H9 (cell line): ENCODE measurements around the gene SMARCA1. TPM values are rescaled to one million over a fixed set of nuclear protein-coding genes. Genes with fewer than 3 reads are reported as not detected.

Experiments
- DNase-seq: peaks from one replicate; pipeline ENCODE4 v3.0.0-alpha.2; 2017
- H2AFZ ChIP-seq: one replicate; pipeline ENCODE4 v1.6.1; 2013; ENCODE audit warnings: mild to moderate bottlenecking, low read length, control low read depth, moderate library complexity
- H2AK5ac ChIP-seq: 2 replicates; pipeline ENCODE4 v1.6.1; 2013; ENCODE audit warnings: low read length, control low read depth, mixed read lengths; ENCODE audit not compliant: insufficient read length
- H2BK120ac ChIP-seq: one replicate; pipeline ENCODE4 v1.6.1; 2013; ENCODE audit warnings: low read depth, mild to moderate bottlenecking, low read length, control low read depth, inconsistent platforms; ENCODE audit not compliant: poor library complexity, severe bottlenecking
- H2BK12ac ChIP-seq: 2 replicates; pipeline ENCODE4 v1.6.1; 2013; ENCODE audit warnings: low read length, control low read depth, mixed read lengths, low read depth; ENCODE audit not compliant: insufficient read length
- H2BK15ac ChIP-seq: 2 replicates; pipeline ENCODE4 v1.6.1; 2013; ENCODE audit warnings: low read depth, low read length, control low read depth
- H2BK20ac ChIP-seq: one replicate; pipeline ENCODE4 v1.6.1; 2013; ENCODE audit warnings: low read depth, mild to moderate bottlenecking, low read length, control low read depth, inconsistent platforms; ENCODE audit not compliant: poor library complexity, severe bottlenecking
- H2BK5ac ChIP-seq: 2 replicates; pipeline ENCODE4 v1.6.1; 2013; ENCODE audit warnings: low read length, control low read depth, mixed read lengths; ENCODE audit not compliant: insufficient read length
- H3K14ac ChIP-seq: 2 replicates; pipeline ENCODE4 v1.6.1; 2013; ENCODE audit warnings: low read length, control low read depth; ENCODE audit not compliant: insufficient read depth
- H3K18ac ChIP-seq: 2 replicates; pipeline ENCODE4 v1.6.1; 2013; ENCODE audit warnings: low read depth, mild to moderate bottlenecking, mixed read lengths, low read length, control low read depth; ENCODE audit not compliant: insufficient read length
- H3K23ac ChIP-seq: 2 replicates; pipeline ENCODE4 v1.6.1; 2013; ENCODE audit warnings: low read length, control low read depth, mixed read lengths, low read depth; ENCODE audit not compliant: insufficient read length
- H3K23me2 ChIP-seq: 2 replicates; pipeline ENCODE4 v1.6.1; 2013; ENCODE audit warnings: low read depth, mild to moderate bottlenecking, mixed read lengths, low read length, control low read depth; ENCODE audit not compliant: insufficient read length, poor library complexity, severe bottlenecking
- H3K27ac ChIP-seq: 2 replicates; pipeline ENCODE4 v1.5.1; 2013; ENCODE audit warnings: low read length, control low read depth, mixed read lengths, low read depth; ENCODE audit not compliant: insufficient read length
- H3K27me3 ChIP-seq: 2 replicates; pipeline ENCODE4 v1.6.1; 2013; ENCODE audit warnings: low read length, control low read depth, inconsistent platforms; ENCODE audit not compliant: insufficient read depth
- H3K4ac ChIP-seq: 2 replicates; pipeline ENCODE4 v1.6.1; 2013; ENCODE audit warnings: low read depth, mild to moderate bottlenecking, control low read depth, inconsistent platforms, low read length, moderate library complexity
- H3K4me1 ChIP-seq: 2 replicates; pipeline ENCODE4 v1.6.1; 2013; ENCODE audit warnings: low read length, control low read depth, inconsistent platforms; ENCODE audit not compliant: insufficient read depth
- H3K4me2 ChIP-seq: 2 replicates; pipeline ENCODE4 v1.6.1; 2013; ENCODE audit warnings: low read length, control low read depth, mixed read lengths; ENCODE audit not compliant: insufficient read length, insufficient read depth
- H3K56ac ChIP-seq: 2 replicates; pipeline ENCODE4 v1.6.1; 2013; ENCODE audit warnings: low read depth, mild to moderate bottlenecking, mixed read lengths, low read length, control low read depth; ENCODE audit not compliant: insufficient read length
- H3K79me1 ChIP-seq: 2 replicates; pipeline ENCODE4 v1.6.1; 2013; ENCODE audit warnings: low read depth, mild to moderate bottlenecking, moderate library complexity, low read length, control low read depth, inconsistent platforms; ENCODE audit not compliant: insufficient read depth, poor library complexity, severe bottlenecking
- H3K79me2 ChIP-seq: 2 replicates; pipeline ENCODE4 v1.6.1; 2013; ENCODE audit warnings: low read length, control low read depth, inconsistent platforms; ENCODE audit not compliant: insufficient read depth
- H3K9ac ChIP-seq: 2 replicates; pipeline ENCODE4 v1.6.1; 2013; ENCODE audit warnings: low read length, control low read depth, mixed read lengths; ENCODE audit not compliant: insufficient read length; ENCODE audit errors: extremely low read depth
- H3K9me3 ChIP-seq: one replicate; pipeline ENCODE4 v1.6.1; 2013; ENCODE audit warnings: low read depth, low read length, inconsistent platforms; ENCODE audit not compliant: control insufficient read depth
- H3T11ph ChIP-seq: one replicate; pipeline ENCODE4 v1.6.1; 2013; ENCODE audit warnings: mild to moderate bottlenecking, low read length, control low read depth, inconsistent platforms
- H4K20me1 ChIP-seq: one replicate; pipeline ENCODE4 v1.6.1; 2013; ENCODE audit not compliant: control insufficient read depth, insufficient read length, insufficient read depth
- H4K5ac ChIP-seq: 2 replicates; pipeline ENCODE4 v1.6.1; 2013; ENCODE audit warnings: low read depth, mild to moderate bottlenecking, mixed read lengths, low read length, control low read depth; ENCODE audit not compliant: insufficient read length
- H4K8ac ChIP-seq: replicated peaks from 2 replicates; pipeline ENCODE4 v1.6.1; 2013; ENCODE audit warnings: low read length, control low read depth, mixed read lengths, low read depth; ENCODE audit not compliant: insufficient read length
- H4K91ac ChIP-seq: 2 replicates; pipeline ENCODE4 v1.6.1; 2013; ENCODE audit warnings: low read depth, mild to moderate bottlenecking, moderate library complexity, mixed read lengths, low read length, control low read depth; ENCODE audit not compliant: insufficient read length
- H3K27ac Mint-ChIP-seq, 3 experiments: 2 replicates in 2 of 3; 3 replicates in 1 of 3; pipeline ENCODE4 v1.8.0; 2020 to 2021; ENCODE audit warnings: mixed read lengths in 3 of 3, mild to moderate bottlenecking in 1 of 3, moderate library complexity in 1 of 3
- H3K27me3 Mint-ChIP-seq: 2 replicates; pipeline ENCODE4 v1.8.0; 2021; ENCODE audit warnings: low read depth, mild to moderate bottlenecking, moderate library complexity, mixed read lengths
- H3K36me3 Mint-ChIP-seq, 3 experiments: 2 replicates in 2 of 3; 3 replicates in 1 of 3; pipeline ENCODE4 v1.8.0; 2020 to 2021; ENCODE audit warnings: low read depth in 3 of 3, mixed read lengths in 3 of 3; ENCODE audit not compliant: insufficient read depth in 1 of 3
- H3K4me1 Mint-ChIP-seq, 2 experiments: 2 replicates each; pipeline ENCODE4 v1.8.0; 2020; ENCODE audit warnings: mixed read lengths in 2 of 2
- H3K4me3 Mint-ChIP-seq, 2 experiments: 2 replicates in 1 of 2; 3 replicates in 1 of 2; pipeline ENCODE4 v1.8.0; 2020 to 2021; ENCODE audit warnings: mild to moderate bottlenecking in 2 of 2, mixed read lengths in 2 of 2, moderate library complexity in 1 of 2
- H3K9me3 Mint-ChIP-seq, 2 experiments: 2 replicates in 1 of 2; 3 replicates in 1 of 2; pipeline ENCODE4 v1.8.0; 2020; ENCODE audit warnings: mild to moderate bottlenecking in 2 of 2, mixed read lengths in 2 of 2, moderate library complexity in 1 of 2
- WGBS: extraction: QIAGEN DNeasy Blood & Tissue Kit; methylation state at CpG from one replicate; pipeline ENCODE4 v1.1.7; 2013; ENCODE audit warnings: missing lambda C conversion rate, low lambda C conversion rate, mixed read lengths; ENCODE audit not compliant: insufficient read length; ENCODE audit errors: extremely low coverage; 5-methylcytosine and 5-hydroxymethylcytosine counted together
- total RNA-seq: library from RNA; stranded (reverse); gene quantifications from 2 replicates; pipeline ENCODE4 v1.2.1, GENCODE V29; 2021
- TF ChIP-seq, protein P1 (sequence below): fragments of 200-600 bp; sonication (generic); conservative IDR thresholded peaks from 3 replicates; pipeline ENCODE4 v1.8.0; 2021; ENCODE audit warnings: antibody characterized with exemption, mild to moderate bottlenecking

Gene SMARCA1
- total RNA-seq, 1 experiment from 2014 or later, result 105 TPM

DNA sequence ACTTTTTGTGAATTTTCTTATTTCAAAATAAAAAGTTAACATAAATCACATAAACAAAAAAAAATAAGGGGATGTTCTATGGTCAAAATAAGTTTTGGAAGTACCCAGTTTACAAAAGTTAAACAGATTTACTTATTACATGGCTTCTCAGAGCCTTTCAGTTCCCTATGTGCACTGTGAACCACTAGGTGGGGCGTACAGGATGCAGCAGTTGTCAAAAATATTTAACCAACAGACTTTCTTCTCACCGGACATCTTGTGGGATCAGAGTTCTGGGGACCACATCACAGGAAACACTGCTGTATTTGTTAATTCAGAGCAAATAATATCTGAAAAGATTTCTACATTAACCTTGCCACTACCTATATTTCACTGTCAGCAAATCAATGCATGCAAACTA is 74.1 kb downstream of the SMARCA1 start:
- no peak overlapping the region for H3K27ac Mint-ChIP-seq

More for the DNA sequence above, 74.1 kb downstream of the SMARCA1 start:
- Histone ChIP-seq H2BK15ac (no peak overlapping the region), H2BK12ac (no peak overlapping the region), H3K4me2 (no peak overlapping the region), H3K4me1 (no peaks in the 10 kb centered on the region), H3K56ac (no peak overlapping the region), H3K23me2 (no peaks in the 10 kb centered on the region), H4K20me1 (no peaks in the 10 kb centered on the region), H3K9me3 (no peaks in the 10 kb centered on the region), H4K8ac (no peak overlapping the region), H3K79me1 (no peaks in the 10 kb centered on the region), H3T11ph (no peak overlapping the region), H3K27me3 (no peaks in the 10 kb centered on the region), H4K5ac (no peak overlapping the region), H3K18ac (no peak overlapping the region), H4K91ac (no peak overlapping the region), H3K79me2 (no peaks in the 10 kb centered on the region), H2BK120ac (no peak overlapping the region), H2AK5ac (no peak overlapping the region), H3K9ac (no peak overlapping the region), H3K4ac (no peak overlapping the region), H2BK20ac (no peak overlapping the region), H2BK5ac (no peak overlapping the region), H3K14ac (no peak overlapping the region), H3K27ac (no peak overlapping the region), H2AFZ (no peak overlapping the region), H3K23ac (no peak overlapping the region)
- H3K9me3 Mint-ChIP-seq, result no peaks in the 10 kb centered on the region
- WGBS, result no CpG with 5 or more reads among the region's 2 CpGs
- DNase-seq, result no peak
- H3K27me3 Mint-ChIP-seq, result no peaks in the 10 kb centered on the region
- peaks cover 6 to 7% of the 10 kb centered on the region in 2 experiments for H3K4me1 Mint-ChIP-seq
- H3K4me3 Mint-ChIP-seq, result no peak overlapping the region
- peaks cover 11 to 41% (median 21%) of the 10 kb centered on the region in 3 experiments for H3K36me3 Mint-ChIP-seq
- TF ChIP-seq, protein P1, sequence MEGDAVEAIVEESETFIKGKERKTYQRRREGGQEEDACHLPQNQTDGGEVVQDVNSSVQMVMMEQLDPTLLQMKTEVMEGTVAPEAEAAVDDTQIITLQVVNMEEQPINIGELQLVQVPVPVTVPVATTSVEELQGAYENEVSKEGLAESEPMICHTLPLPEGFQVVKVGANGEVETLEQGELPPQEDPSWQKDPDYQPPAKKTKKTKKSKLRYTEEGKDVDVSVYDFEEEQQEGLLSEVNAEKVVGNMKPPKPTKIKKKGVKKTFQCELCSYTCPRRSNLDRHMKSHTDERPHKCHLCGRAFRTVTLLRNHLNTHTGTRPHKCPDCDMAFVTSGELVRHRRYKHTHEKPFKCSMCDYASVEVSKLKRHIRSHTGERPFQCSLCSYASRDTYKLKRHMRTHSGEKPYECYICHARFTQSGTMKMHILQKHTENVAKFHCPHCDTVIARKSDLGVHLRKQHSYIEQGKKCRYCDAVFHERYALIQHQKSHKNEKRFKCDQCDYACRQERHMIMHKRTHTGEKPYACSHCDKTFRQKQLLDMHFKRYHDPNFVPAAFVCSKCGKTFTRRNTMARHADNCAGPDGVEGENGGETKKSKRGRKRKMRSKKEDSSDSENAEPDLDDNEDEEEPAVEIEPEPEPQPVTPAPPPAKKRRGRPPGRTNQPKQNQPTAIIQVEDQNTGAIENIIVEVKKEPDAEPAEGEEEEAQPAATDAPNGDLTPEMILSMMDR, result peak; percentile 27; the same call in 1 of the 3 replicates
